Measurements from ENCODE around the gene KHSRP.

GRCh38 chr19:6439743-6440142, 15.1 kb upstream of the KHSRP start:
- TF ChIP-seq CTCF (IDR thresholded peaks at IDR 0.05) (no peak), POLR2A (IDR thresholded peaks at IDR 0.05) (no peak)
